Osteocyte (in vitro differentiated cells): ENCODE measurements around the gene SLAMF6. TPM values are rescaled to one million over a fixed set of nuclear protein-coding genes. Genes with fewer than 3 reads are reported as not detected.

Source experiments
- DNase-seq: peaks from one replicate; pipeline ENCODE4 v3.0.0; 2021; ENCODE audit warnings: mixed read lengths; ENCODE audit not compliant: unreplicated experiment; ENCODE audit errors: extremely low spot score
- H3K27ac Mint-ChIP-seq: one replicate; pipeline ENCODE4 v1.8.0; 2021; ENCODE audit warnings: mild to moderate bottlenecking, mixed read lengths; ENCODE audit not compliant: unreplicated experiment
- H3K27me3 Mint-ChIP-seq: one replicate; pipeline ENCODE4 v1.8.0; 2021; ENCODE audit warnings: mixed read lengths; ENCODE audit not compliant: unreplicated experiment
- H3K36me3 Mint-ChIP-seq: one replicate; pipeline ENCODE4 v1.8.0; 2021; ENCODE audit warnings: mixed read lengths; ENCODE audit not compliant: unreplicated experiment
- H3K4me1 Mint-ChIP-seq: one replicate; pipeline ENCODE4 v1.8.0; 2021; ENCODE audit warnings: mixed read lengths; ENCODE audit not compliant: unreplicated experiment
- H3K4me3 Mint-ChIP-seq: one replicate; pipeline ENCODE4 v1.8.0; 2021; ENCODE audit warnings: mild to moderate bottlenecking, moderate library complexity, mixed read lengths; ENCODE audit not compliant: unreplicated experiment
- H3K9me3 Mint-ChIP-seq: one replicate; pipeline ENCODE4 v1.8.0; 2021; ENCODE audit warnings: mixed read lengths; ENCODE audit not compliant: unreplicated experiment
- CTCF ChIP-seq: fragments of 200-600 bp; sonication (generic); IDR thresholded peaks from 2 replicates; pipeline ENCODE4 v1.5.0; 2021; ENCODE audit warnings: antibody characterized with exemption, mild to moderate bottlenecking, moderate library complexity
- total RNA-seq: library from RNA; stranded (reverse); gene quantifications from 2 replicates; pipeline ENCODE4 v1.2.1, GENCODE V29; 2021

The SLAMF6 gene
- total RNA-seq, 1 donor from 2014 or later: not detected

DNA sequence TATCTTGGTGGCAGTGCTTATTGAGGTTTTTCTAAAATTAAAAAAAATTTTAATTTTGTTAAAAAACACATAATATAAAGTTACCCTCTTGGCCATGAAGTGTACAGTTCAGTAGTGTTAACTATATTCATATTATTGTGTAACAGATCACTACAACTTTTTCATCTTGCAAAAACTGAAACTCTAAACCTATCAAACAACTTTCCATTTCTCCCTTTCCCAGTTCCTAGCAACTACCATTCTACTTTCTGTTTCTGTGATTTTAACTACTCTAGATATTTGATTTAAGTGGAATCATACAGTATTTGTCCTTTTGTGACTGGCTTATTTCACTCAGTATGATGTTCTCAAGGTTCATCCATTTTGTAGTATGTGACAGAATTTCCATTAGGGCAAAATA, 55.5 kb downstream of the SLAMF6 start:
- no peak for TF ChIP-seq CTCF
- no peaks in the 10 kb centered on the region for H3K9me3 Mint-ChIP-seq

DNA sequence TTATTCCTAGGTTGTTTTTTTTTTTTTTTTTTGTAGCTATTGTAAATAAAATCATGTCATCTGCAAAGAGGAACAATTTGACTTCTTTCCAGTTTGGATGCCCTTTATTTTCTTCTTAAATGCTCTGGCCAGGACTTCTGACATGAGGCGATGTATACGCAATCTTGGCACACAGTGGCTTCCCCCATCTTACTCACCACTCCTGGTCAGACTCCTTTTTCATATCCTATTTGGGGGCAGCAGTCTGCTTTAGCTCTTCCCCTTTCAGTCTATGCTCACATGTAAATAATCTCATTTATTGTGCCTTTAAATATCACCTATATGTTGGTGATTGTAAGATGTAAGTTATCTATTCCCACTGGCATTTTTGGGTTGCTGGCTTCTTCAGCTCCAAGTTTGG, 56.1 kb downstream of the SLAMF6 start:
- TF ChIP-seq CTCF: no peak
- no peak for DNase-seq
- Mint-ChIP-seq H3K9me3 (no peaks in the 10 kb centered on the region), H3K4me1 (peaks cover 2% of the 10 kb centered on the region), H3K36me3 (no peaks in the 10 kb centered on the region), H3K4me3 (no peak overlapping the region), H3K27me3 (peaks cover 24% of the 10 kb centered on the region), H3K27ac (no peak overlapping the region)

More for the DNA sequence above, 55.5 kb downstream of the SLAMF6 start:
- Mint-ChIP-seq H3K4me1 (peaks cover 2% of the 10 kb centered on the region), H3K27me3 (peaks cover 24% of the 10 kb centered on the region), H3K27ac (no peak overlapping the region), H3K4me3 (no peak overlapping the region), H3K36me3 (no peaks in the 10 kb centered on the region)
- no peak for DNase-seq

GRCh38 chr1:160465123-160465522, 57.9 kb downstream of the SLAMF6 start:
- no peak overlapping the region for H3K4me3 Mint-ChIP-seq
- no peaks in the 10 kb centered on the region for H3K36me3 Mint-ChIP-seq
- no peak for DNase-seq
- no peaks in the 10 kb centered on the region for H3K9me3 Mint-ChIP-seq
- peaks cover 2% of the 10 kb centered on the region for H3K4me1 Mint-ChIP-seq
- H3K27ac Mint-ChIP-seq: no peak overlapping the region
- TF ChIP-seq CTCF: no peak
- H3K27me3 Mint-ChIP-seq: peaks cover 24% of the 10 kb centered on the region

- Mint-ChIP-seq H3K4me3 (no peak overlapping the region), H3K9me3 (no peaks in the 10 kb centered on the region), H3K27ac (no peak overlapping the region), H3K27me3 (peaks cover 18% of the 10 kb centered on the region), H3K36me3 (no peaks in the 10 kb centered on the region), H3K4me1 (peaks cover 2% of the 10 kb centered on the region)
- DNase-seq: no peak
- TF ChIP-seq CTCF: no peak
Observed at GRCh38 chr1:160460683-160461287, 62.3 kb downstream of the SLAMF6 start.

DNA sequence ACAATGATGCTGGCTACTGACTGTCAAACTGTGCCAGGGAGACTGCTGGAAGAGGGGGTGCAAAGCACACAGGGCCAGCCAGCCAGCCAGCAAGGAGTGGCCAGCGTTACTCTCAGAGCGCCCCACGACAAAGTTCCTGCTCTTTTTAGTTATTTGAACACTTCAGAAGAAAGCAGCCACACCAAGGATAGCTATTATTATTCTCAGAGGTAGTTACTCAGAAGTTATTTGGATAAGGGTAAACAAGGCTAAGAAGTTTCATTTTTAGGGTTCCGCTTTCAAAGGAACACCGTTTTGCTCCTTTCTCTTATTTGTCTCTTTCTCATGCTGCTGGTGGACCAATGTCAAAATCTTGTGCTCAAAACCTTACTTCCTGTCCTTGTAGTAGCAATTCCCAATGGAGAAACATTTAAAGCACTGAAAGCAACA, 62.8 kb downstream of the SLAMF6 start:
- Mint-ChIP-seq H3K4me3 (no peak overlapping the region), H3K9me3 (no peaks in the 10 kb centered on the region), H3K27ac (no peak overlapping the region), H3K4me1 (peaks cover 2% of the 10 kb centered on the region), H3K27me3 (peaks cover 14% of the 10 kb centered on the region), H3K36me3 (no peaks in the 10 kb centered on the region)
- TF ChIP-seq CTCF: no peak
- no peak for DNase-seq
